Naive thymus-derived CD4-positive, alpha-beta T cell (primary cell): Measurements from ENCODE around the gene SLC25A22. TPM values are rescaled to one million over a fixed set of nuclear protein-coding genes. Genes with fewer than 3 reads are reported as not detected.

Source experiments
- ATAC-seq: fragments of 150-1000 bp; cut with Tn5 transposase; 2 replicates; pipeline ENCODE4 v1.10.0; 2021; ENCODE audit warnings: mild to moderate bottlenecking, moderate library complexity
- CTCF ChIA-PET: fragments of 350-600 bp; sonication (Branson Sonifier 250); formaldehyde crosslinking; loops from one replicate; lab custom pipeline; 2021; ENCODE audit warnings: antibody characterized with exemption; lab: Charles Lee
- POLR2A ChIA-PET: fragments of 350-600 bp; sonication (Branson Sonifier 250); formaldehyde crosslinking; loops from one replicate; lab custom pipeline; 2021; ENCODE audit warnings: antibody characterized with exemption, inconsistent platforms; lab: Charles Lee
- DNase-seq, 9 donors: peaks; one replicate each; pipeline versions ENCODE4 v3.0.0 to v3.0.0-alpha.2; 2020 to 2022; ENCODE audit warnings: mixed read lengths in 1 of 9
- H3K27ac ChIP-seq: one replicate; pipeline ENCODE4 v1.7.0; 2013; ENCODE audit warnings: mild to moderate bottlenecking, low read depth, low read length, moderate library complexity
- H3K27me3 ChIP-seq, 2 donors: one replicate each; pipeline ENCODE4 v1.7.0; 2013; ENCODE audit warnings: low read length in 2 of 2, mild to moderate bottlenecking in 2 of 2, moderate library complexity in 2 of 2; ENCODE audit not compliant: control insufficient read depth in 2 of 2, insufficient read depth in 2 of 2
- H3K36me3 ChIP-seq, 3 experiments: 1 replicate in 2 of 3; 2 replicates in 1 of 3; pipeline ENCODE4 v1.7.0; 2013; ENCODE audit warnings: low read length in 3 of 3, mild to moderate bottlenecking in 3 of 3, moderate library complexity in 1 of 3; ENCODE audit not compliant: insufficient read depth in 3 of 3, control insufficient read depth in 2 of 3
- H3K4me1 ChIP-seq, 2 donors: one replicate each; pipeline ENCODE4 v1.7.0; 2013; ENCODE audit warnings: low read length in 2 of 2, mild to moderate bottlenecking in 2 of 2, moderate library complexity in 1 of 2; ENCODE audit not compliant: control insufficient read depth in 2 of 2, insufficient read depth in 2 of 2
- H3K4me3 ChIP-seq: 2 replicates; pipeline ENCODE4 v1.7.0; 2013; ENCODE audit warnings: mild to moderate bottlenecking, low read length
- H3K9me3 ChIP-seq, 3 experiments: 1 replicate in 2 of 3; 2 replicates in 1 of 3; pipeline ENCODE4 v1.7.0; 2013; ENCODE audit warnings: low read length in 3 of 3; ENCODE audit not compliant: control insufficient read depth in 2 of 3
- H3K27ac Mint-ChIP-seq, 9 donors: one replicate each; pipeline ENCODE4 v1.8.0; 2020 to 2022; ENCODE audit warnings: mixed read lengths in 9 of 9, mild to moderate bottlenecking in 8 of 9, moderate library complexity in 5 of 9, inconsistent platforms in 2 of 9
- H3K27me3 Mint-ChIP-seq, 5 donors: one replicate each; pipeline ENCODE4 v1.8.0; 2021 to 2022; ENCODE audit warnings: mixed read lengths in 5 of 5, mild to moderate bottlenecking in 1 of 5
- H3K36me3 Mint-ChIP-seq, 5 donors: one replicate each; pipeline ENCODE4 v1.8.0; 2020 to 2022; ENCODE audit warnings: mixed read lengths in 5 of 5, mild to moderate bottlenecking in 3 of 5, inconsistent platforms in 1 of 5
- H3K4me1 Mint-ChIP-seq, 7 donors: one replicate each; pipeline ENCODE4 v1.8.0; 2020 to 2022; ENCODE audit warnings: mixed read lengths in 7 of 7, mild to moderate bottlenecking in 3 of 7, inconsistent platforms in 1 of 7
- H3K4me3 Mint-ChIP-seq, 10 donors: one replicate each; pipeline ENCODE4 v1.8.0; 2020 to 2022; ENCODE audit warnings: mild to moderate bottlenecking in 10 of 10, mixed read lengths in 10 of 10, moderate library complexity in 6 of 10, inconsistent platforms in 2 of 10
- H3K9me3 Mint-ChIP-seq, 11 donors: one replicate each; pipeline ENCODE4 v1.8.0; 2020 to 2022; ENCODE audit warnings: mixed read lengths in 11 of 11, mild to moderate bottlenecking in 4 of 11, inconsistent platforms in 1 of 11, moderate library complexity in 1 of 11
- intact Hi-C, 2 donors: fragments of 100-400 bp; cut with micrococcal nuclease; formaldehyde crosslinking; loops; one replicate each; pipeline ENCODE4 v1.15.1; 2023
- polyA plus RNA-seq, 2 donors: library from polyadenylated mRNA; unstranded; fragments of 300-500 nt; fragmentation: Illumina TruSeq; gene quantifications; one replicate each; pipeline ENCODE4 v1.2.3, GENCODE V29; 2021
- total RNA-seq, 6 experiments: library from RNA in 5 of 6; stranded (reverse) in 5 of 6; gene quantifications; 1 replicate in 5 of 6; 2 replicates in 1 of 6; pipeline ENCODE4 v1.2.3 and lab custom pipeline; 2021 to 2026

The SLC25A22 gene
- total and polyA plus RNA-seq, 7 experiments from 2014 or later: 6.4 to 58.4 (median 18.9) TPM

DNA sequence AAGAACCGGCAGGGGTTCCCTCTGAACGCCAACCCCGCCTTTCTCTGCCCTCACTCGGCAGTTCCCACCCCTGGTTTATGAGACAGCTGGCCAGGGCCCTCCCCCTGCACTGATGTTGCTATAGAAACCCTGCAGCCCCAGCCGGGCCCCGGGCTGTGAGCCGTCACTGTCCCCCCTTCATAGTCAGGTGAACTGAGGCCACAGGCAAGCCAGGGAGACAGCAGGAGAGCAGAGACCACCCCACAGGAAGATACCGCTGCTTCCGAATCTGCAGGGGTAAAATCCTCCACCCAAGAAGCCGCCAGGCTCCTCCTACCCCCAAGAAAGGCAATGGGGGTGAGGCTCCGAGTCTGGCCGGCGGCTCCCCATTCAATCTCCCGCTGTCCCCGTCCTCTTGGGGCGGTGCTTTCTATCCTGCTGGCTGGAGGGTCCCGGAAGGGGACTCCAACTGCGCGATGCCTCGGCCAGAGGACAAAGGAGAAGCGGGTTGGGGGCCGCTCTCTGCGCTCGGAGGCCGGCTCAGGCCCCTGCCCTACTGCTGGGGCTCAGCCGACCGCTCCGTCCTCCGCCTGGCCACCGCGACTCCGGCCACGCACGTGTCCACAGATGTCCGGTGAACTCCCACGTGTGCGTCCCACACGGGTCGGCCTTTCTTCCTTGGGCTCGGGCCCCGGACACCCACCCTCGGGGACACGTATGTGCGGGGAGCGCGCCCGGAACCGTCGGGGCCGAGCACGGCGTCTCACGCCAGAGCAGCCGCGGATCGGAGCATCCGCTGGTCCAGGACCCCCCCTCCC is 587 bp downstream of the SLC25A22 start:
- POLR2A ChIA-PET: interaction anchor here (0.7 to 3.0 kb wide), 11 partner anchors 9 to 590 kb away, joined by 3 to 23 read pairs (median 4); partner anchors contain the start of genes BET1L, GATD1, PHRF1 and PNPLA2
- peak overlapping the region; percentile 84 to 99 (median 90) for H3K4me3 Mint-ChIP-seq
- H3K9me3 ChIP-seq: no peaks in the 10 kb centered on the region
- peak overlapping the region; percentile 87 for H3K4me3 ChIP-seq
- intact Hi-C loops: loop anchor here (1.0 to 10.0 kb wide), 13 partner anchors 8 to 590 kb away; partner anchors contain the start of genes LMNTD2 (in 2 of the 2), RASSF7 (in 2 of the 2), RPLP2 (in 2 of the 2) and TALDO1 (in 2 of the 2)
- peaks cover 0 to 6% (median 0%) of the 10 kb centered on the region in 5 donors for H3K36me3 Mint-ChIP-seq
- H3K36me3 ChIP-seq: peaks cover 0 to 52% (median 5%) of the 10 kb centered on the region in 3 experiments
- H3K27ac Mint-ChIP-seq: peak overlapping the region; percentile 61 to 94 (median 92)
- no peaks in the 10 kb centered on the region for H3K27me3 Mint-ChIP-seq
- peaks cover 14 to 16% of the 10 kb centered on the region in 2 donors for H3K4me1 ChIP-seq
- peak overlapping the region; percentile 93 for H3K27ac ChIP-seq
- CTCF ChIA-PET: interaction anchor here (1.0 kb wide), 1 partner anchor 22 kb away, joined by 3 read pairs; no protein-coding TSS in a partner anchor
- DNase-seq: peak; percentile 54 to 88 (median 63)
- H3K27me3 ChIP-seq: no peaks in the 10 kb centered on the region
- peak; percentile 64 for ATAC-seq
- peaks cover 0 to 15% (median 12%) of the 10 kb centered on the region in 7 donors for H3K4me1 Mint-ChIP-seq
- H3K9me3 Mint-ChIP-seq: no peaks in the 10 kb centered on the region

DNA sequence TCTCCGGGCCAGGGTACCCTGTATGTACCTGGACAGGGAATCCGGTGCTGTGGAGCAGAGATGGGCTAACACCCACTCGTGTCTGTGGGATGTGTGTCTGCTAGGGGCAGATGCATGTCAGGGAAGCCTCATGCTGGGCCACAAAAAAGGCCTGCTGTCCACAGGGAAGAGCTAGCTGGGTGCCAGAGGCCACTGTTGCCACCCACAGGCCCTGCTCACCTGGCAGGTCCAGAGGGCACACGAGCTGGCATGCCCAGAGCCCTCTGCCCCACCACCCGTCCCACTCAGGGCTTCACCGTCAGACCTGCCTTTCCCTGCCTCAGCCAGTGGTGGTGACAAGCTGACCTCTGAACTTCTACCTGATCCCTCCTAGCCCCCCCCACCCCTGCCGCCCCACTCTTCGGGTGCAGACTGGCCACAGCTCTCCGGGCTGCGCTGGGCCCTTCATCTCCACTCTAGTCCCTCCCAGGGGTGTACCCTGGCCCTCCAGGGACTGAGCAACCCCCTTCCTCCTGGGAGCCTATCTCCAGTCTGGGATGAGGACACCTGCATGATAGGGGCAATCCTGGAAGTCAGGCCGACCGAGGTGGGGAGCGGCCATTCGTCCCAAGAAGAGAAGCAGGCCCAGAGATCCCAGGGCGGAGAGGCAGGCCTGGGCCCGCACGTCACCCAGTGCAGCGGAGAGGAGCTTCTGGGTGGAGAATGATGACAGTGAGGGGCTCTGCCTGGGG is 1.4 kb downstream of the SLC25A22 start:
- Histone ChIP-seq H3K36me3 (peaks cover 0 to 52% (median 5%) of the 10 kb centered on the region in 3 experiments), H3K4me3 (peak overlapping the region; percentile 87)

DNA sequence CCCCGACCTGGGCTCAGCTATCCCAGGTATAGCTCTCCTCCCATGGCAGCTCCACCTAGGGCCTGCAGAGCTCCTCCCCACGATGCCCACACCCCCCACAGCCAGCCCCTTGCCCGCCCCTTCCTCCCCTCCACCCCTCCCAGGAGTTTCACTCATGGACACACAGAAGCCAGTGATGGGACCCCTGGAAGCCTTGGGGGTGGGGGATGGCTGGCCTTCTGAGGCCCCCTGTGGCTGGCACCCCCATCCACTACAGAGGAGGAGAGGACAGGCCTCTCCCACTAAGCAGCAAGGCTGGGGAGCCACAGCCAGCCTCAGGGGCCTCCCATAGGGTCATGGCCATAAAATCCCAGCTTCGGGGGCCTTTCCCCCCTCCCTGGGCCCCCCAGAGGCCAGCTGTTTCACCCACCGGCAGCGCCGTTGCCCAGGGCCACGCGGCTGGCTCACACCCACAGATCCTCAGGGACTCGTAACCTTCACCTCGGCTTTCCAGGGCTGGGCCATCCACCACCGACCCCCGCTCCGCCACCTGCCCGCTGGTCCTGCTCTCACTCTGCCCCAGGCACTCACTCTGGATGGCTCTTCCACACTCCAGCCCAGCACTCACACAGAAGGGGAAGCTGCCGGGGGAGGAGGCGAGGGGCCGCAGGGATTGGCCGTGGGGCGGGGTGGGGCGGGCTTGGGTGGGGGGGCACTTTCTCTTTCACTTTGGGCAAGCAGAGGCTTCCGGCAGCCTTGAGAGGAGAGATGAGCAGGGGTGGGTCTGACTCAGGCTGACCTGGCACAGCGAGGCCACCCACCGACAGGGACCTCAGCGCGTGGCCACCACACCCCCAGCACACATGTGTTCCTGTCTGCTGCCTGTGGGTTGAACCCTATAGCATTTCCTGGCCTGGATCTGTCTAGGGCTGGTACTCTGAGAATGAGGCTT is 2.2 kb downstream of the SLC25A22 start:
- H3K36me3 ChIP-seq: peaks cover 0 to 52% (median under 1%) of the 10 kb centered on the region in 3 experiments
- no peaks in the 10 kb centered on the region for H3K27me3 Mint-ChIP-seq
- peaks cover 0 to 15% (median 11%) of the 10 kb centered on the region in 7 donors for H3K4me1 Mint-ChIP-seq
- H3K4me3 ChIP-seq: peak overlapping the region; percentile 87
- peak overlapping the region; percentile 75 to 94 (median 92) for H3K27ac Mint-ChIP-seq
- peak; percentile 51 to 79 (median 71) for DNase-seq
- no peaks in the 10 kb centered on the region for H3K9me3 Mint-ChIP-seq
- peaks cover 0 to 8% (median 0%) of the 10 kb centered on the region in 5 donors for H3K36me3 Mint-ChIP-seq
- H3K4me3 Mint-ChIP-seq: peak overlapping the region; percentile 84 to 99 (median 90)
- peak; percentile 65 for ATAC-seq
- ChIA-PET CTCF (interaction anchor here (0.6 kb wide), 2 partner anchors 37 to 196 kb away, joined by 3 to 4 read pairs; no protein-coding TSS in a partner anchor), POLR2A (interaction anchor here (0.7 to 3.0 kb wide), 12 partner anchors 9 to 589 kb away, joined by 3 to 23 read pairs (median 6); partner anchors contain the start of genes BET1L, GATD1, PIDD1 and PNPLA2)
- peak overlapping the region; percentile 93 for H3K27ac ChIP-seq
- H3K27me3 ChIP-seq: no peaks in the 10 kb centered on the region
- intact Hi-C loops: loop anchor here (1.0 to 10.0 kb wide), 10 partner anchors 9 to 559 kb away; partner anchors contain the start of genes GATD1 (in 2 of the 2), LMNTD2 (in 2 of the 2), RASSF7 (in 2 of the 2) and AP2A2 (in 1 of the 2)
- no peaks in the 10 kb centered on the region for H3K9me3 ChIP-seq
- peaks cover 14 to 16% of the 10 kb centered on the region in 2 donors for H3K4me1 ChIP-seq

More for the DNA sequence above, 1.4 kb downstream of the SLC25A22 start:
- H3K27ac ChIP-seq: peak overlapping the region; percentile 93
- peaks cover 14 to 16% of the 10 kb centered on the region in 2 donors for H3K4me1 ChIP-seq
- peak overlapping the region; percentile 84 to 99 (median 90) for H3K4me3 Mint-ChIP-seq
- H3K27me3 Mint-ChIP-seq: no peaks in the 10 kb centered on the region
- ChIA-PET CTCF (interaction anchor here (1.0 kb wide), 1 partner anchor 21 kb away, joined by 3 read pairs; no protein-coding TSS in a partner anchor), POLR2A (interaction anchor here (0.7 to 3.0 kb wide), 13 partner anchors 8 to 590 kb away, joined by 3 to 23 read pairs (median 5); partner anchors contain the start of genes BET1L, GATD1, PHRF1 and PIDD1)
- H3K4me1 Mint-ChIP-seq: peaks cover 0 to 15% (median 12%) of the 10 kb centered on the region in 7 donors
- ATAC-seq: no peak
- no peaks in the 10 kb centered on the region for H3K27me3 ChIP-seq
- no peaks in the 10 kb centered on the region for H3K9me3 ChIP-seq
- DNase-seq: peak in 1 of 9 donors; percentile 40
- peak overlapping the region; percentile 75 to 94 (median 92) for H3K27ac Mint-ChIP-seq
- H3K36me3 Mint-ChIP-seq: peaks cover 0 to 6% (median 0%) of the 10 kb centered on the region in 5 donors
- intact Hi-C loops: loop anchor here (1.0 to 10.0 kb wide), 12 partner anchors 9 to 559 kb away; partner anchors contain the start of genes GATD1 (in 2 of the 2), LMNTD2 (in 2 of the 2), PIDD1 (in 2 of the 2) and RASSF7 (in 2 of the 2)
- no peaks in the 10 kb centered on the region for H3K9me3 Mint-ChIP-seq

DNA sequence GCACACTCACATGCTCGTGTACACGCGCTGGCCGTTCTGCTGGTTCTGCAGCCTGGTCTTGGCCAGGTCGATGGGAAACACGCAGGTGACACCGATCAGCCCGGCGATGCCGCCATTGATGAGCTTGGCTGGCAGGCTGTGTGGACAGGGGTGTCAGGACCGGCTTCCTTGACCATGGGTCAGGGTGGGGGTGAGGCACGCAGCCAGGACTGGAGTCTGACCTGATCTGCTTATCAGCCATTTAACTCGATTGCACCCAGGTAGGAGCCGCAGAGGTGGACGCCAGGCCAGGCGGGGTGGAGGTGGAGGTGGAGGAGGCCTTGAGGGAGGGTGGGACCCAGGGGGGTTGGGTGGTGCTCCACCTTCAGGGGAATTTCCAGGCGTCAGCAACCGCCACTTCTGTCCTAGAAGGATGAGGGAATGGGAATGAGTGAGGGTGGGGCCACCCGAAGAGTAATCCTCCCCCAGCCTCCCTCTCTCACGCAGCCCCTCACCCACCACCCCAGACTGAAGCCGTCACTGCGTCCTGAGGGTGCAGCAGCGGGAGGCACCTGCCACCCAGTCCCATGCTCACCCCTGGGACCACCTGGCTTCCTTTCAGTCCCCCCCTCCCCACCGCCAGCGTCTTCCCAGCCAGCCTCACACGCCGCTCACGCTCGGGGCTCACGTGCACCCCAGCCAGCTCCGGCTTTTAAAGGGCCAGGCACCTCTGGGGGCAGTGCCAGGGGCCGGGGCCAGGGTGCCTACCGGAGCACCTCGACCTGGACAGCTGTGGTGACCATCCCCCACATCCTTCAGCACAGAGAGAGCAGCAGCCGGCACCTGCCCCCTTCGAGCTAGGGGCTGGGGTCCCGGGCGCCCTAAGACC is 3.1 kb downstream of the SLC25A22 start:
- Mint-ChIP-seq H3K9me3 (no peaks in the 10 kb centered on the region), H3K27me3 (no peaks in the 10 kb centered on the region), H3K4me3 (peak overlapping the region in 7 of 10 donors; percentile 33 to 95 (median 60)), H3K27ac (peak overlapping the region in 1 of 9 donors; percentile 58), H3K36me3 (peaks cover 0 to 8% (median 0%) of the 10 kb centered on the region in 5 donors), H3K4me1 (peaks cover 0 to 15% (median 11%) of the 10 kb centered on the region in 7 donors)
- Histone ChIP-seq H3K9me3 (no peaks in the 10 kb centered on the region), H3K36me3 (peaks cover 0 to 43% (median 0%) of the 10 kb centered on the region in 3 experiments), H3K4me1 (peaks cover 14 to 16% of the 10 kb centered on the region in 2 donors), H3K27me3 (no peaks in the 10 kb centered on the region), H3K27ac (no peak overlapping the region), H3K4me3 (no peak overlapping the region)
- no peak for DNase-seq
- ATAC-seq: no peak
- CTCF ChIA-PET: interaction anchor here (0.6 kb wide), 1 partner anchor 195 kb away, joined by 4 read pairs; no protein-coding TSS in a partner anchor
- POLR2A ChIA-PET: interaction anchor here (0.7 to 3.0 kb wide), 7 partner anchors 9 to 386 kb away, joined by 3 to 23 read pairs (median 7); partner anchors contain the start of genes GATD1, PIDD1 and PNPLA2
- intact Hi-C loops: loop anchor here (5.0 to 10.0 kb wide), 5 partner anchors 68 to 558 kb away; partner anchors contain the start of genes AP2A2 (in 1 of the 2), LMNTD2 (in 1 of the 2), PSMD13 (in 1 of the 2) and RASSF7 (in 1 of the 2)
